AG04450 (cell line): Measurements from ENCODE around the gene KMO. TPM values are rescaled to one million over a fixed set of nuclear protein-coding genes. Genes with fewer than 3 reads are reported as not detected.

Source experiments
- CTCF ChIA-PET: fragments of 300-600, 350-600 bp; formaldehyde crosslinking; extraction: SDS; loops from one replicate; lab custom pipeline; 2022; ENCODE audit warnings: antibody characterized with exemption, inconsistent platforms; lab: Charles Lee
- POLR2A ChIA-PET: fragments of 350-600 bp; formaldehyde crosslinking; extraction: SDS; loops from one replicate; lab custom pipeline; 2021; ENCODE audit warnings: antibody characterized with exemption, inconsistent platforms; lab: Yijun Ruan, JAX
- DNase-seq: peaks from one replicate; pipeline ENCODE4 v3.0.0-alpha.2; 2011; ENCODE audit warnings: low read depth, low spot score
- H3K27ac ChIP-seq: one replicate; pipeline ENCODE4 v1.5.1; 2012; ENCODE audit warnings: low read depth, low read length, control low read depth
- H3K27me3 ChIP-seq: one replicate; pipeline ENCODE4 v1.6.0; 2012; ENCODE audit warnings: low read length; ENCODE audit not compliant: control insufficient read depth, insufficient read depth
- H3K4me3 ChIP-seq: 2 replicates; pipeline ENCODE4 v1.5.1; 2011; ENCODE audit warnings: mild to moderate bottlenecking, low read depth, low read length, control low read depth
- H3K9me3 ChIP-seq: 2 replicates; pipeline ENCODE4 v1.5.1; 2012; ENCODE audit warnings: low read length; ENCODE audit not compliant: control insufficient read depth, insufficient read depth
- polyA plus RNA-seq: library from polyadenylated mRNA; depleted of rRNA; stranded (reverse); fragments of >200 nt; gene quantifications from 2 replicates; pipeline ENCODE4 v1.2.3, GENCODE V29; 2011
- TF ChIP-seq, protein P1 (sequence below): IDR thresholded peaks from 2 replicates; pipeline ENCODE4 v1.5.1; 2011; ENCODE audit warnings: low read depth, low read length, control low read depth, inconsistent platforms

The KMO gene
- polyA plus RNA-seq, 1 experiment, result 0.07 TPM

GRCh38 chr1:241614144-241614543, 82.0 kb downstream of the KMO start:
- POLR2A ChIA-PET, result no interaction called here
- no peak overlapping the region for H3K27ac ChIP-seq
- H3K27me3 ChIP-seq, result no peaks in the 10 kb centered on the region
- H3K9me3 ChIP-seq, result no peaks in the 10 kb centered on the region
- no peak overlapping the region for H3K4me3 ChIP-seq
- TF ChIP-seq, protein P1, sequence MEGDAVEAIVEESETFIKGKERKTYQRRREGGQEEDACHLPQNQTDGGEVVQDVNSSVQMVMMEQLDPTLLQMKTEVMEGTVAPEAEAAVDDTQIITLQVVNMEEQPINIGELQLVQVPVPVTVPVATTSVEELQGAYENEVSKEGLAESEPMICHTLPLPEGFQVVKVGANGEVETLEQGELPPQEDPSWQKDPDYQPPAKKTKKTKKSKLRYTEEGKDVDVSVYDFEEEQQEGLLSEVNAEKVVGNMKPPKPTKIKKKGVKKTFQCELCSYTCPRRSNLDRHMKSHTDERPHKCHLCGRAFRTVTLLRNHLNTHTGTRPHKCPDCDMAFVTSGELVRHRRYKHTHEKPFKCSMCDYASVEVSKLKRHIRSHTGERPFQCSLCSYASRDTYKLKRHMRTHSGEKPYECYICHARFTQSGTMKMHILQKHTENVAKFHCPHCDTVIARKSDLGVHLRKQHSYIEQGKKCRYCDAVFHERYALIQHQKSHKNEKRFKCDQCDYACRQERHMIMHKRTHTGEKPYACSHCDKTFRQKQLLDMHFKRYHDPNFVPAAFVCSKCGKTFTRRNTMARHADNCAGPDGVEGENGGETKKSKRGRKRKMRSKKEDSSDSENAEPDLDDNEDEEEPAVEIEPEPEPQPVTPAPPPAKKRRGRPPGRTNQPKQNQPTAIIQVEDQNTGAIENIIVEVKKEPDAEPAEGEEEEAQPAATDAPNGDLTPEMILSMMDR, result no peak
- DNase-seq, result no peak
- CTCF ChIA-PET, result interaction anchor here (0.8 to 5.5 kb wide), 2 partner anchors 12 to 219 kb away, joined by 3 to 45 read pairs; no protein-coding TSS in a partner anchor

- ChIA-PET CTCF (interaction anchor here (5.5 kb wide), 1 partner anchor 219 kb away, joined by 45 read pairs; no protein-coding TSS in a partner anchor), POLR2A (no interaction called here)
- no peaks in the 10 kb centered on the region for H3K27me3 ChIP-seq
- TF ChIP-seq, protein P1, result no peak
- no peaks in the 10 kb centered on the region for H3K9me3 ChIP-seq
- no peak overlapping the region for H3K27ac ChIP-seq
- no peak overlapping the region for H3K4me3 ChIP-seq
- no peak for DNase-seq
These were observed 82.4 kb downstream of the KMO start for GRCh38 chr1:241614572-241614971.

DNA sequence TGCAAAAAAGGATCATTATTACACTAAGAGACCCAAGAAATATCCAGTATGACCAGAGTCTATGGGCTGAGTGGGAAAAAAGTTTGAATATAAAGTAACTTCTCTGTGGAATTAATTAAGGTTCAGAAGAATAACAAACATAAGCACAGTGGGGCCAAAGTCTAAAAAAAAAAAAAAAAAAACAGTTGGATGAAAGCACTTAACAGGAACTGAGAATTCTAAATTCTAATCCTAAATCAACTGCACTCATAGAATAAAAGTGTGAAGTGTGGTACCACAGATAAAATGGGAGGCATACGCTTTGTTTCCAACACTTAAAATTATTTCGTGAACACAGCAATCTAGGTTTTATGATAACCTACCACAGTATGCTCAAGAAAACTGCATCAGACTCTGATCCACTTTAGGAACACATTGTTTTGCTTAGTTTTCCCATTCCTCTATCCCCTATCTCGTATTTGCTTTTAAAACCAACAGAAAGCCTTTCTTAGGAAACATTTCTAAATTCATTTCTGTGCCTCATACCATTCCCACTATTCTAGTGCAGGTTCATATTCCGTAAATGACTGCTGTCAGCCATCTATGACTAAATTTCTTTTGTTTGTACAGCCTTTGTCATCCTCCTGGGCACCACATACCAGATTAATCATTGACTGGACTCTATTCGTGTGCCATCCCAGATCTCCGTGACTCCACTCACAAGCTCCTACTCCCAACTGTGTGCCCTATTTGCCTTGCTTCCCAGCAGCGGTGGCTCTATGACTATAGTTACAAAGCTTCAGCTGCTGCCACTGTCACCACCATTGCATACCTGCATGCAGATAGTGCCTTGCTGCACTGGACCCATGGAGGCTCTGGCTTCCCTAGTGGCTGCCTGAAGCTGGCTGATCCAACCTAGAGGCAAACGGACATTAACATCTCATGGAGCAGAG, 83.1 kb downstream of the KMO start:
- Histone ChIP-seq H3K27ac (no peak overlapping the region), H3K27me3 (no peaks in the 10 kb centered on the region), H3K4me3 (no peak overlapping the region), H3K9me3 (no peaks in the 10 kb centered on the region)
- TF ChIP-seq, protein P1, result no peak
- DNase-seq, result no peak
- POLR2A ChIA-PET, result interaction anchor here (1.0 kb wide), 1 partner anchor 21 kb away, joined by 3 read pairs; no protein-coding TSS in a partner anchor
- CTCF ChIA-PET, result interaction anchor here (0.8 kb wide), 1 partner anchor 12 kb away, joined by 4 read pairs; no protein-coding TSS in a partner anchor

- TF ChIP-seq, protein P1, result no peak
- H3K4me3 ChIP-seq, result no peak overlapping the region
- ChIA-PET POLR2A (no interaction called here), CTCF (interaction anchor here (1.9 kb wide), 1 partner anchor 10 kb away, joined by 11 read pairs; no protein-coding TSS in a partner anchor)
- H3K9me3 ChIP-seq, result no peaks in the 10 kb centered on the region
- no peak for DNase-seq
- H3K27ac ChIP-seq, result no peak overlapping the region
- no peaks in the 10 kb centered on the region for H3K27me3 ChIP-seq
These were observed 85.2 kb downstream of the KMO start for GRCh38 chr1:241617426-241617825.

DNA sequence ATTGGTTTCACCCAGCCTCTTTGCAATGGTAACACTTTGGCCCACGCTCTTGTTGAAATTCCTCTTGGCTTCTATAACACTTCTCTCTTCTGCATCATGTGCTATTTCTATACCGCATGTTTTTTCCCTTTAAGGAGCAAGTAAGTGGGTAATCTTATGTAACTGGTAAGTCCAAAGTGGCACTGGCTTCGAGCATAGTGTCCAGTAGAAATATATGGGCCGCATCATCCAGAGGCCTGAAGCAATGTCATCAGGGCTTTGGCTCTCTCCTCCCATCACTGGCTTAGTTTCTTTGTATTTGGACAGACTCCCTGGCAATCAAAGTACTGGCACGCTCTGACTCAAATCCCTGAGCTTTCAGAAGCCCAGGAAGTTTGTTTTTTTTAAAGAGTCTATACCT, 90.5 kb downstream of the KMO start:
- POLR2A ChIA-PET, result no interaction called here
- Histone ChIP-seq H3K27ac (no peak overlapping the region), H3K9me3 (no peaks in the 10 kb centered on the region), H3K27me3 (no peaks in the 10 kb centered on the region), H3K4me3 (no peak overlapping the region)
- CTCF ChIA-PET, result interaction anchor here (8.5 kb wide), 1 partner anchor 12 kb away, joined by 103 read pairs; no protein-coding TSS in a partner anchor
- no peak for DNase-seq
- TF ChIP-seq, protein P1, result no peak
